ENCODE data around the gene CTNNA3.

DNA sequence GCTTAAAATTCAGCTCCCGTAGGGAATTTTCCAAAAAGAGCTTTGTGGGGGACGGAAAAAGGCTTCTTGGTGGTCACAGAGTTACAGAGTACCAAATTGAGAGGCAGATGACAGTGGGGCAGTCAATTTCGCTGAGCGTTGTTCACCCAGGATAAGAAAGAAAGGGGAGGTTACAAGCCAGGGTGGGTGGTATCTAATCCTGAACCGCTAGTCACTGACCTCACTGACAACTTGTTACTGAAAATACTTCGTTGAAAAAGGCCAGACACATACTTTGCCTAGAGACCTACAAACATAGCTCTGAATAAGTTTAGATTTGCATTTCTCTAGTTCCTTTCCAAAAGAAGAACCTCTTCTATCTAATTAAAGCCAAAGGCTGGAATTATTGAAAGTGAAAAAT, at the start of gene CTNNA3:
- TF ChIP-seq CTCF (IDR thresholded peaks at IDR 0.05), result no peak
- no peak for TF ChIP-seq POLR2A (IDR thresholded peaks at IDR 0.05)

Data from lower leg skin (tissue), 3 donors.